SK-N-SH treated with all-trans-retinoic acid at 6 μM for 48 hours (cell line): ENCODE data around the gene RRM1.

ENCODE experiments used
- ARNTL ChIP-seq: fragments of 450-650 bp; formaldehyde crosslinking; IDR thresholded peaks from 2 replicates; pipeline ENCODE4 v1.5.0; 2020; ENCODE audit warnings: low read depth, mild to moderate bottlenecking, moderate library complexity, borderline replicate concordance
- CREB5 ChIP-seq: fragments of 250-450 bp; sonication (Bioruptor Pico); IDR thresholded peaks from 2 replicates; pipeline ENCODE4 v1.5.1; 2020; ENCODE audit warnings: low read depth, mild to moderate bottlenecking, moderate library complexity

- TF ChIP-seq CREB5 (CRISPR knock-in tag) (no peak), ARNTL (CRISPR knock-in tag) (no peak)
Observed at GRCh38 chr11:4146070-4146771, 51.6 kb downstream of the RRM1 start.
